GM12873 (cell line): ENCODE data around the gene STH.

Experiments
- TF ChIP-seq, protein P1 (sequence below): IDR thresholded peaks from 2 replicates; pipeline ENCODE4 v1.5.1; 2012; ENCODE audit warnings: low read depth, mild to moderate bottlenecking, moderate library complexity, low read length, control low read depth; ENCODE audit not compliant: insufficient read depth; ENCODE audit errors: missing control alignments

STH gene

DNA sequence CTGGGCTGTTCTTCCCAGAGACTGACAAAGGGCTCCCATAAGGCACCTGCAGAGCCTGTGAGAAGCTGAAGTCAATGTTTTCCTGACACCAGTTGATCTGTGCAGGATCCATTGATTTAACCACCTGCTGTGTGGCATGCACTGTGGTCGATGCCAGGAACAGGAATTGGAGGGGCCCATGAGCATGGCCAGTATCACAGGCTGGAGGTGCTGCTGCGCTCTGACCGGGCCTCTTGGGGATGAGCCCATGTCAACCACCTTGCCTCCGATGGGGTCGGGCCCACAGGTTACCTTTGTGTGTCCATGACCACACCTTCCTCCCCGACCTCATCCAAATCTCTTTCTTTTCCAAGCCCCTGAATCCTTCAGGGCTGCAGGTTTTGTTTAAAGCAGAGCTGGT lies 18.2 kb upstream of the STH start:
- TF ChIP-seq, protein P1, sequence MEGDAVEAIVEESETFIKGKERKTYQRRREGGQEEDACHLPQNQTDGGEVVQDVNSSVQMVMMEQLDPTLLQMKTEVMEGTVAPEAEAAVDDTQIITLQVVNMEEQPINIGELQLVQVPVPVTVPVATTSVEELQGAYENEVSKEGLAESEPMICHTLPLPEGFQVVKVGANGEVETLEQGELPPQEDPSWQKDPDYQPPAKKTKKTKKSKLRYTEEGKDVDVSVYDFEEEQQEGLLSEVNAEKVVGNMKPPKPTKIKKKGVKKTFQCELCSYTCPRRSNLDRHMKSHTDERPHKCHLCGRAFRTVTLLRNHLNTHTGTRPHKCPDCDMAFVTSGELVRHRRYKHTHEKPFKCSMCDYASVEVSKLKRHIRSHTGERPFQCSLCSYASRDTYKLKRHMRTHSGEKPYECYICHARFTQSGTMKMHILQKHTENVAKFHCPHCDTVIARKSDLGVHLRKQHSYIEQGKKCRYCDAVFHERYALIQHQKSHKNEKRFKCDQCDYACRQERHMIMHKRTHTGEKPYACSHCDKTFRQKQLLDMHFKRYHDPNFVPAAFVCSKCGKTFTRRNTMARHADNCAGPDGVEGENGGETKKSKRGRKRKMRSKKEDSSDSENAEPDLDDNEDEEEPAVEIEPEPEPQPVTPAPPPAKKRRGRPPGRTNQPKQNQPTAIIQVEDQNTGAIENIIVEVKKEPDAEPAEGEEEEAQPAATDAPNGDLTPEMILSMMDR, result no peak

DNA sequence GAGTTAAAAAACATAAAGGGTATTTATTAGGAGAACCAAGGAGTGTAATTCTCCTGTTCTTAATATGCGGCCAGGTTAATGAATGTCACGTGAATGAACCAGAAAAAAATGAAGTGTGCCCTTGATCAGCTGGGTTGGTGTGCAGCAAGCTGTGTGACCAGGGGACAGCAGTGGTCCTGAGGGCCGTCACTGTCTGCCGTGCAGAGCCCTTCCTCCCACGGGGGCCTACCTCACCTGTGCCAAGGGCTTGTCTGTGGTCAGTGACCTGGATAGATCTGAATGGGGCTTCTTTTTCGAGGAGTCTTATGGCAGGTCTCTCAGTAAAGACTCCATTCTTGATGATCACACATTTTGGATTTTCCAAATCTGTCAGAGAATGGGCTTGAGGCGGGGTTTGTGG lies 17.7 kb upstream of the STH start:
- TF ChIP-seq, protein P1, result no peak

GRCh38 chr17:45982791-45983613 lies 16.0 kb upstream of the STH start:
- TF ChIP-seq, protein P1, result no peak

DNA sequence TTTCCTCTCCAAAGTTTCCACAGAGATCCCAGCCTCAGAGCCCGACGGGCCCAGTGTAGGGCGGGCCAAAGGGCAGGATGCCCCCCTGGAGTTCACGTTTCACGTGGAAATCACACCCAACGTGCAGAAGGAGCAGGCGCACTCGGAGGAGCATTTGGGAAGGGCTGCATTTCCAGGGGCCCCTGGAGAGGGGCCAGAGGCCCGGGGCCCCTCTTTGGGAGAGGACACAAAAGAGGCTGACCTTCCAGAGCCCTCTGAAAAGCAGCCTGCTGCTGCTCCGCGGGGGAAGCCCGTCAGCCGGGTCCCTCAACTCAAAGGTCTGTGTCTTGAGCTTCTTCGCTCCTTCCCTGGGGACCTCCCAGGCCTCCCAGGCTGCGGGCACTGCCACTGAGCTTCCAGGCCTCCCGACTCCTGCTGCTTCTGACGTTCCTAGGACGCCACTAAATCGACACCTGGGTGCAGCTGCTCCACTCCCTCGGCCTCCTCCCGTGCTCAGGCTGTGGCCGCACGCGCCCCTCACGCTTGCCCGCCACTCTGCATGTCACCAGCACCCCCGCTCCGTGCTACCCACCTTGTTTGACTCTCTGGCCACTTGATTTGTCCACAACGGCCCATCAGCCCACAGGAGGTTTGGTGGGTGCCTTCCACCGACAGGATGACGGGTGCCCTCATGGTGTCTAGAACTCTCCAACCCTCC lies 15.3 kb upstream of the STH start:
- TF ChIP-seq, protein P1, result no peak

DNA sequence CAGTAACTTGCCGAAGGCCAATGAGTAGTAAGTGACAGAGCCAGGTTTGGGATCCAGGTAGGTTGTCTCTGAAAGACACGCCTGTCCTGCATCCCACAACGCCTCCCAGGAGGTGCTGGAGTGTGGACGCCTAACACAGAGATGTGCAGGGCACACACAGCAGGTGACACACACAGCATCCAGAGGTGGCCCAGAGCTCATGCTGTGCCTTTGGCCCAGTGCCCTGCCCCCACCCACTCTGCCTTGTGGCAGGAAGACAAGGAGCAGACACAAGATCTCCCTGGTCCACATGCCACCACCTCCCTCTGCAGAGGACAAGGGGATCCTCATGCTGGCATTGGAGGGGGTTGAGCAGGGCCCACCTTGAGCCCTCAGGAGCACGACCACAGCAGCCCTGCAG lies 14.7 kb upstream of the STH start:
- TF ChIP-seq, protein P1, result no peak

GRCh38 chr17:45985447-45985846 lies 13.6 kb upstream of the STH start:
- TF ChIP-seq, protein P1, result no peak

DNA sequence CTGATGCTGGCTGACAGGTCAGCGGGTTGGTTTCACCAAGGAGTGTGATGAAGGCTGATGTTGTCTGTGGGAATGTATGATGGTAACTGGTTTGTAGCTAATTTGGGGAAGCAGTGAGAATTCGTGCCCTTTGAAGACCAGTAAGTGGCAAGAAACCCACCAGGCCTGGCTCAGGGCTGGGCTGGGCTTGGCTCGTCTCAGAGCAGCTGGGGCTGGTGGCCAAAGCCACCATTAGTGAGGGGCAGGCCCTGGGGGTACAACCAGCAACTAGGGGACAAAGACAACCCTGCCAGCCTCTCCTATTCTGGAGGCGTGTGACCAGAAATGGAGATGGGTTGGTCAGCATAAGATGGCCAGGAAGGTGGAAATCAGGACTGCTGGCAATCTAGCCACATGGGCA lies 13.0 kb upstream of the STH start:
- TF ChIP-seq, protein P1, result no peak
